ENCODE measurements around the gene APOH. TPM values are rescaled to one million over a fixed set of nuclear protein-coding genes. Genes with fewer than 3 reads are reported as not detected.

Gene APOH
- total RNA-seq, 1 donor from 2014 or later: not detected

Other genes starting within 250 kb of the APOH start
- 6.1 and 8.5 TPM in 2 replicates for gene CEP112, start 37.3 kb downstream of the APOH start, total RNA-seq
- 4.8 and 6.3 TPM in 2 replicates for gene PRKCA, start 73.2 kb upstream of the APOH start, total RNA-seq

Data from lung microvascular endothelial cell (primary cell).